Uterus (tissue), 4 donors: Measurements from ENCODE around the gene DNAJC9. TPM values are rescaled to one million over a fixed set of nuclear protein-coding genes. Genes with fewer than 3 reads are reported as not detected.

Source experiments
- DNase-seq, 2 donors: peaks; one replicate each; pipeline ENCODE4 v3.0.0-alpha.2; 2019 to 2020
- H3K27ac ChIP-seq, 2 donors: fragments of 200-600 bp; sonication (generic); 1 replicate in 1 of 2; 2 replicates in 1 of 2; pipeline ENCODE4 v1.5.1; 2016 to 2018
- H3K27me3 ChIP-seq, 2 donors: fragments of 200-600 bp; sonication (generic); one replicate each; pipeline ENCODE4 v1.5.1; 2018 to 2019; ENCODE audit warnings: control low read depth in 1 of 2
- H3K36me3 ChIP-seq, 2 donors: fragments of 200-600 bp; sonication (generic); one replicate each; pipeline ENCODE4 v1.5.1; 2019; ENCODE audit warnings: control low read depth in 1 of 2
- H3K4me1 ChIP-seq, 2 donors: fragments of 200-600 bp; sonication (generic); one replicate each; pipeline ENCODE4 v1.5.1; 2018 to 2019; ENCODE audit warnings: control low read depth in 1 of 2
- H3K4me3 ChIP-seq, 2 donors: fragments of 200-600 bp; sonication (generic); 1 replicate in 1 of 2; 2 replicates in 1 of 2; pipeline ENCODE4 v1.5.1; 2018 to 2019; ENCODE audit warnings: mild to moderate bottlenecking in 1 of 2
- H3K9me3 ChIP-seq, 2 donors: fragments of 200-600 bp; sonication (generic); one replicate each; pipeline ENCODE4 v1.5.1; 2019; ENCODE audit warnings: control low read depth in 1 of 2
- POLR2A ChIP-seq, 2 donors: fragments of 450-650 bp; IDR thresholded peaks; one replicate each; pipeline ENCODE4 v1.6.1; 2016; ENCODE audit warnings: antibody characterized with exemption in 2 of 2, mild to moderate bottlenecking in 1 of 2, moderate library complexity in 1 of 2
- intact Hi-C: fragments of 100-400 bp; cut with DNase I; formaldehyde crosslinking; loops from one replicate; pipeline ENCODE4 v1.15.1; 2023; ENCODE audit warnings: low total_unique reads
- total RNA-seq, 4 donors: library from RNA; depleted of rRNA in 3 of 4; stranded (reverse); fragments of >200 nt in 3 of 4; gene quantifications; one replicate each; pipeline versions ENCODE4 v1.1.0 to v1.2.4, GENCODE V29; 2014 to 2023
- TF ChIP-seq, protein P1 (sequence below), 4 experiments: fragments of 200-600 bp in 2 of 4; fragments of 450-650 bp in 2 of 4; sonication (generic) in 2 of 4; IDR thresholded peaks; one replicate each; pipeline ENCODE4 v1.5.1; 2016 to 2019; ENCODE audit warnings: antibody characterized with exemption in 4 of 4, mild to moderate bottlenecking in 2 of 4, moderate library complexity in 1 of 4
- donor health status: DM: yes; HTN: yes; CAD: no.

The DNAJC9 gene
- total RNA-seq, 4 donors from 2014 or later = 8.2 to 45.3 (median 19.3) TPM

GRCh38 chr10:73238990-73239566 is 8.0 kb downstream of the DNAJC9 start:
- TF ChIP-seq, protein P1, sequence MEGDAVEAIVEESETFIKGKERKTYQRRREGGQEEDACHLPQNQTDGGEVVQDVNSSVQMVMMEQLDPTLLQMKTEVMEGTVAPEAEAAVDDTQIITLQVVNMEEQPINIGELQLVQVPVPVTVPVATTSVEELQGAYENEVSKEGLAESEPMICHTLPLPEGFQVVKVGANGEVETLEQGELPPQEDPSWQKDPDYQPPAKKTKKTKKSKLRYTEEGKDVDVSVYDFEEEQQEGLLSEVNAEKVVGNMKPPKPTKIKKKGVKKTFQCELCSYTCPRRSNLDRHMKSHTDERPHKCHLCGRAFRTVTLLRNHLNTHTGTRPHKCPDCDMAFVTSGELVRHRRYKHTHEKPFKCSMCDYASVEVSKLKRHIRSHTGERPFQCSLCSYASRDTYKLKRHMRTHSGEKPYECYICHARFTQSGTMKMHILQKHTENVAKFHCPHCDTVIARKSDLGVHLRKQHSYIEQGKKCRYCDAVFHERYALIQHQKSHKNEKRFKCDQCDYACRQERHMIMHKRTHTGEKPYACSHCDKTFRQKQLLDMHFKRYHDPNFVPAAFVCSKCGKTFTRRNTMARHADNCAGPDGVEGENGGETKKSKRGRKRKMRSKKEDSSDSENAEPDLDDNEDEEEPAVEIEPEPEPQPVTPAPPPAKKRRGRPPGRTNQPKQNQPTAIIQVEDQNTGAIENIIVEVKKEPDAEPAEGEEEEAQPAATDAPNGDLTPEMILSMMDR (IDR thresholded peaks at IDR 0.05) = no peak
- no peak for TF ChIP-seq POLR2A (IDR thresholded peaks at IDR 0.05)
- Histone ChIP-seq H3K36me3 (no peaks in the 10 kb centered on the region), H3K9me3 (no peaks in the 10 kb centered on the region), H3K27me3 (no peaks in the 10 kb centered on the region), H3K4me3 (no peak overlapping the region), H3K27ac (no peak overlapping the region), H3K4me1 (no peaks in the 10 kb centered on the region)
- no peak for DNase-seq
- intact Hi-C loops = no loop called here

DNA sequence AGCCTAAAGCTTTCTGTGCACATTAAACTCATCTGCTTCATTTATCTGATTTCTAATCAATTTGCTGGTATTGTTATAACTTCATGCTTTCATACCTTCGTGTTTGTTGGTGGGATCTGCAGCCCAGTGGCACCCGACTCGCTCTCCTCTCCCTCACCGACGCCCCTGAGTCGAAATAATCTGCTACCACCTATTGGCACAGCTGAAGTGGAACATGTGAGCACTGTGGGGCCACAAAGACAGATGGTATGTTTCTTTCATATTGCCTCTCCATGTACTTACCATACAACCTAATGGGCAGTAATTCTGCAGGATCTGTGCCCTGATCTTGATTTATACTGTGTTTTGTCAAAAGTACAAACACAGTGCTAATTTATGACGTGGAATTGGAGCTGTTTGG is 12.4 kb downstream of the DNAJC9 start:
- H3K4me3 ChIP-seq = no peak overlapping the region
- H3K27me3 ChIP-seq = no peaks in the 10 kb centered on the region
- H3K27ac ChIP-seq = no peak overlapping the region
- TF ChIP-seq POLR2A (IDR thresholded peaks at IDR 0.05) = no peak
- TF ChIP-seq, protein P1 (IDR thresholded peaks at IDR 0.05) = no peak
- DNase-seq = no peak
- no peaks in the 10 kb centered on the region for H3K36me3 ChIP-seq
- intact Hi-C loops = no loop called here
- H3K4me1 ChIP-seq = no peaks in the 10 kb centered on the region
- no peaks in the 10 kb centered on the region for H3K9me3 ChIP-seq

DNA sequence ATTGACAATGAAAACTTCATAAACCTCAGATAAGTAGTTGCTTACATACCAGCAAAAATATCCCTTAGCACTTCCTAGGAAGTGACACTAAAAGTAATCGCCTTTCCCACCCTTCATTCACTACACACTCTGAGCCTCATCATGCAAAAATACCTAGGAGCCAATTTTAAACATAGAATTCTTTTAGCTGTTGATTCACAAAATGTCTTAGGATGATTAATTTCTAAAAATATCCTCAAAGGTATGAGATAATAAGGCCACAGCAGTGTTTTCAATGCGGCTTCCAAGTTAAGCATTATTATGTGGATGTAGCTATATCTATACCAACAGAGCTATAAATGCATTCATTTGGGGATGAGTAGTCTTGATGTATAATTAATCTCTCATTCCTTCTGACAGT is 13.2 kb downstream of the DNAJC9 start:
- no peak for DNase-seq
- no peaks in the 10 kb centered on the region for H3K9me3 ChIP-seq
- H3K27me3 ChIP-seq = no peaks in the 10 kb centered on the region
- H3K36me3 ChIP-seq = no peaks in the 10 kb centered on the region
- no peak overlapping the region for H3K4me3 ChIP-seq
- no peak overlapping the region for H3K27ac ChIP-seq
- no peaks in the 10 kb centered on the region for H3K4me1 ChIP-seq
- TF ChIP-seq, protein P1 (IDR thresholded peaks at IDR 0.05) = no peak
- no peak for TF ChIP-seq POLR2A (IDR thresholded peaks at IDR 0.05)
- intact Hi-C loops = no loop called here

GRCh38 chr10:73232887-73233286 is 14.2 kb downstream of the DNAJC9 start:
- H3K27ac ChIP-seq = no peak overlapping the region
- no peak for DNase-seq
- no peaks in the 10 kb centered on the region for H3K4me1 ChIP-seq
- no peak overlapping the region for H3K4me3 ChIP-seq
- TF ChIP-seq, protein P1 (IDR thresholded peaks at IDR 0.05) = no peak
- no peak for TF ChIP-seq POLR2A (IDR thresholded peaks at IDR 0.05)
- intact Hi-C loops = no loop called here
- H3K9me3 ChIP-seq = no peaks in the 10 kb centered on the region
- H3K27me3 ChIP-seq = no peaks in the 10 kb centered on the region
- H3K36me3 ChIP-seq = no peaks in the 10 kb centered on the region

DNA sequence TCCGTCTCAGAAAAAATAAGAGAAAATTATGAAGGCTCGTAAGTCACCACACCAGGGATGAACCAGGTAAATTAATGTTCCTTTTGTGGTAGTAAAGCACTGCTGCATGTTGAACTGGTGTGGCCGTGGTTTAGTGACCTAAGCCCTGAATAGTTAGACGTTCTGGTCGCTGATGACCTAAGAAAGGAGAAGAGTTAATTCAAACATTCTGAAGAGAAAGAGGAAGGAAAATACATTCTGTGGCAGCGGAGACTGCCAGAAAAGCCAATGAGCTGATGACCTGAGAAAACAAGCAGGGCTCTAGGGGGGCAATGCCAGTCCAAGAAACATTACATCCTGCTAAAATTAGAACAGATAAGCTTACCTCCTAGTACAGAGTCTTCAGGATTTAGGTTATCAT is 17.5 kb downstream of the DNAJC9 start:
- Histone ChIP-seq H3K27me3 (no peaks in the 10 kb centered on the region), H3K27ac (no peak overlapping the region), H3K4me1 (no peaks in the 10 kb centered on the region), H3K4me3 (no peak overlapping the region), H3K36me3 (no peaks in the 10 kb centered on the region), H3K9me3 (no peaks in the 10 kb centered on the region)
- intact Hi-C loops = no loop called here
- DNase-seq = no peak
- TF ChIP-seq, protein P1 (IDR thresholded peaks at IDR 0.05) = no peak
- no peak for TF ChIP-seq POLR2A (IDR thresholded peaks at IDR 0.05)
